Smooth muscle cell (in vitro differentiated cells): ENCODE measurements around the gene CRIP1. TPM values are rescaled to one million over a fixed set of nuclear protein-coding genes. Genes with fewer than 3 reads are reported as not detected.

Experiments
- DNase-seq: peaks from one replicate; lab custom pipeline; 2025; ENCODE audit not compliant: unreplicated experiment; lab: John Stamatoyannopoulos, UW
- H2AFZ ChIP-seq: fragments of 200-600 bp; sonication (generic); 2 replicates; pipeline ENCODE4 v1.6.0; 2016; ENCODE audit warnings: antibody characterized with exemption, low read depth, mild to moderate bottlenecking
- H3F3A ChIP-seq: fragments of 200-600 bp; sonication (generic); 2 replicates; pipeline ENCODE4 v1.6.0; 2017; ENCODE audit warnings: antibody characterized with exemption, low read depth
- H3K27ac ChIP-seq: fragments of 200-600 bp; sonication (generic); 2 replicates; pipeline ENCODE4 v1.5.1; 2016; ENCODE audit warnings: low read depth, mild to moderate bottlenecking
- H3K27me3 ChIP-seq: fragments of 200-600 bp; sonication (generic); 2 replicates; pipeline ENCODE4 v1.6.1; 2016; ENCODE audit warnings: low read depth, mild to moderate bottlenecking
- H3K36me3 ChIP-seq: fragments of 200-600 bp; sonication (generic); 2 replicates; pipeline ENCODE4 v1.5.1; 2016; ENCODE audit warnings: low read depth
- H3K4me1 ChIP-seq: fragments of 200-600 bp; sonication (generic); 2 replicates; pipeline ENCODE4 v1.5.1; 2016; ENCODE audit warnings: low read depth
- H3K4me2 ChIP-seq: fragments of 200-600 bp; sonication (generic); 2 replicates; pipeline ENCODE4 v1.6.0; 2016; ENCODE audit warnings: mild to moderate bottlenecking
- H3K4me3 ChIP-seq: fragments of 200-600 bp; sonication (generic); 2 replicates; pipeline ENCODE4 v1.5.1; 2016; ENCODE audit warnings: mild to moderate bottlenecking
- H3K79me2 ChIP-seq: fragments of 200-600 bp; sonication (generic); 2 replicates; pipeline ENCODE4 v1.6.0; 2016; ENCODE audit warnings: low read depth, mild to moderate bottlenecking
- H3K9ac ChIP-seq: fragments of 200-600 bp; sonication (generic); 2 replicates; pipeline ENCODE4 v1.6.0; 2016; ENCODE audit warnings: low read depth
- H3K9me3 ChIP-seq: fragments of 200-600 bp; sonication (generic); replicated peaks from 2 replicates; pipeline ENCODE4 v1.5.1; 2016; ENCODE audit warnings: low read depth
- H4K20me1 ChIP-seq: fragments of 200-600 bp; sonication (generic); 2 replicates; pipeline ENCODE4 v1.6.0; 2016; ENCODE audit warnings: low read depth
- WGBS: methylation state at CpG from one replicate; pipeline ENCODE4 v1.1.7; 2016; ENCODE audit warnings: low lambda C conversion rate; 5-methylcytosine and 5-hydroxymethylcytosine counted together
- polyA plus RNA-seq: library from polyadenylated mRNA; unstranded; fragments of >200 nt; fragmentation: Nextera tagmentation; extraction: Ambion mirVana; gene quantifications from 2 replicates; pipeline ENCODE4 v1.2.1, GENCODE V29; 2016
- total RNA-seq: library from RNA; depleted of rRNA; stranded (reverse); fragments of >200 nt; gene quantifications from 2 replicates; pipeline ENCODE4 v1.2.3, GENCODE V29; 2014
- TF ChIP-seq, protein P1 (sequence below): fragments of 200-600 bp; sonication (generic); IDR thresholded peaks from 2 replicates; pipeline ENCODE4 v1.5.1; 2017; ENCODE audit warnings: borderline replicate concordance, mild to moderate bottlenecking, antibody characterized with exemption; ENCODE audit not compliant: insufficient read depth, poor library complexity, severe bottlenecking

CRIP1 gene
- total and polyA plus RNA-seq, 2 experiments from 2014 or later = 4.9 to 31.8 TPM

DNA sequence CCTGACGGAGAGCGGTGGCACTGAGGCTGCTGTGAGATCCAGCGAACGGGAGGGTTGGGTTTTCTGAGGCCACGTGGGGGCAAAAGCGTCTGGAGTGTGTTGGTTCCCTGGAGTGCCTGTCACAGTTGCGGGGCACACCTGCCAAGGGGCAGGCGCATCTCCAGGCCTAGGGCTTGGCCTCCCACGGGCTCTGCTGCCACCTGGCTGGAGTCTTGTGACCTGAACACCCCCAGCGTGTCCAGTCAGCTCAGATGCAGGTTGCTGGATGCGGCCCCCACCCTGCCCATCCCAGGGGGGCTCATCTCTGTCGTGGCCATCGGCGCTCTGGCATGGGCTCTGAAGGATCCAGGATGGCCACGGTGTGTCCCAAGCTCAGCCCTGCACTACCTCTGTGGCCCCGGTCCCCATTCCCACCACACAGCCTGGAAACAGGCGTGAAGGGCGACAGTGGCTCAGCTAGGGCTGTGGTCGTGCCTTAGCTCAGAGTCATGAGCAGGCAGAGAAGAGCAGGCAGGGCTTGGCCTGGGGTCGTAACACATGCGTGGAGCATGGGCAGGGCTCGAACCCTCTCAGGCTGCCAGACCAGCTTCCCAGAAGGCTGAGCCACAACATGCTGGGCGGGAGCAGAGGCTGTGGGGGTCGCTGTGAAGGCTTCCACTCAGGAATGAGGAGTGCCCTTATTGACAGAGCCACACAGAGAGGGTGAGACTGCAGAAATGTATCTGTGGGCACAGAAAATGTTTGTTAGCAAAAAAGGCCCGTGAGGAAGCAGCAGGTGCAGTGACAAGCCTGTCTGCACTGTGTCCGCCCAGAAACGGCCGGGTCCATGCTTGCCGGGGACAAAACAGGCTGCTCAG lies 35.6 kb upstream of the CRIP1 start:
- 96% methylated on average over 29 of the region's 29 CpGs for WGBS
- H3K36me3 ChIP-seq = no peaks in the 10 kb centered on the region

GRCh38 chr14:105452963-105453362 lies 33.7 kb upstream of the CRIP1 start:
- no peaks in the 10 kb centered on the region for H3K36me3 ChIP-seq

More for the DNA sequence above, 35.6 kb upstream of the CRIP1 start:
- Histone ChIP-seq H3K27ac (no peak overlapping the region), H2AFZ (no peak overlapping the region), H3K4me2 (no peak overlapping the region), H4K20me1 (peaks cover 38% of the 10 kb centered on the region), H3K4me3 (no peak overlapping the region), H3F3A (no peaks in the 10 kb centered on the region), H3K79me2 (peaks cover 5% of the 10 kb centered on the region), H3K27me3 (no peaks in the 10 kb centered on the region), H3K4me1 (no peaks in the 10 kb centered on the region), H3K9ac (no peak overlapping the region), H3K9me3 (no peaks in the 10 kb centered on the region)
- DNase-seq = no peak
- TF ChIP-seq, protein P1, sequence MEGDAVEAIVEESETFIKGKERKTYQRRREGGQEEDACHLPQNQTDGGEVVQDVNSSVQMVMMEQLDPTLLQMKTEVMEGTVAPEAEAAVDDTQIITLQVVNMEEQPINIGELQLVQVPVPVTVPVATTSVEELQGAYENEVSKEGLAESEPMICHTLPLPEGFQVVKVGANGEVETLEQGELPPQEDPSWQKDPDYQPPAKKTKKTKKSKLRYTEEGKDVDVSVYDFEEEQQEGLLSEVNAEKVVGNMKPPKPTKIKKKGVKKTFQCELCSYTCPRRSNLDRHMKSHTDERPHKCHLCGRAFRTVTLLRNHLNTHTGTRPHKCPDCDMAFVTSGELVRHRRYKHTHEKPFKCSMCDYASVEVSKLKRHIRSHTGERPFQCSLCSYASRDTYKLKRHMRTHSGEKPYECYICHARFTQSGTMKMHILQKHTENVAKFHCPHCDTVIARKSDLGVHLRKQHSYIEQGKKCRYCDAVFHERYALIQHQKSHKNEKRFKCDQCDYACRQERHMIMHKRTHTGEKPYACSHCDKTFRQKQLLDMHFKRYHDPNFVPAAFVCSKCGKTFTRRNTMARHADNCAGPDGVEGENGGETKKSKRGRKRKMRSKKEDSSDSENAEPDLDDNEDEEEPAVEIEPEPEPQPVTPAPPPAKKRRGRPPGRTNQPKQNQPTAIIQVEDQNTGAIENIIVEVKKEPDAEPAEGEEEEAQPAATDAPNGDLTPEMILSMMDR = no peak

DNA sequence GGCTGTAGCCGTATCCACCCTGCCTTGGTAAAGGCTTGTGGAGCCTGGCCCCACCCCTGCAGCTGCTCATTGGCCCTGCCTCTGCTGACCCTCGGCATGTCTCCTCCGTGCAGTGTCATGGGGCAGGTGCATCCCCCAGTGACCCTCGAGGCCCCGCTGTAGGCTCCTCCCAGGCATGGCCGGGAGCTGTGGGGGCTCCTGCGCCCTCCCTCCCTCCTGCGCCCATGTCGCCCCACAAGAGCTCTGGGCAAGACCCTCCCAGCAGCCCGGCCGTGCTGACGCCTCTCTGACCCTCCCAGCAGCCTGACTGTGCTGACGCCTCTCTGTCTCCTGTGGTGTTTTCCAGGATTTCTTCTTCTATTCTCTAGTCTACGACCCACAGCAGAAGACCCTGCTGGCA lies 32.8 kb upstream of the CRIP1 start:
- Histone ChIP-seq H3K27me3 (no peaks in the 10 kb centered on the region), H3F3A (no peaks in the 10 kb centered on the region), H4K20me1 (peaks cover 23% of the 10 kb centered on the region), H3K9me3 (no peaks in the 10 kb centered on the region), H3K9ac (no peak overlapping the region), H3K79me2 (no peaks in the 10 kb centered on the region), H3K4me1 (no peaks in the 10 kb centered on the region), H3K27ac (no peak overlapping the region), H3K4me2 (no peak overlapping the region), H2AFZ (no peak overlapping the region), H3K4me3 (no peak overlapping the region), H3K36me3 (no peaks in the 10 kb centered on the region)
- DNase-seq = no peak
- 95% methylated on average over 14 of the region's 14 CpGs for WGBS
- TF ChIP-seq, protein P1 = no peak

More at GRCh38 chr14:105452963-105453362, 33.7 kb upstream of the CRIP1 start:
- Histone ChIP-seq H3K4me2 (no peak overlapping the region), H3K9ac (no peak overlapping the region), H4K20me1 (peaks cover 32% of the 10 kb centered on the region), H3K27me3 (no peaks in the 10 kb centered on the region), H3K27ac (no peak overlapping the region), H3K9me3 (no peaks in the 10 kb centered on the region), H2AFZ (no peak overlapping the region), H3K4me1 (no peaks in the 10 kb centered on the region), H3K4me3 (no peak overlapping the region), H3F3A (no peaks in the 10 kb centered on the region), H3K79me2 (peaks cover 5% of the 10 kb centered on the region)
- WGBS = 92% methylated on average over 14 of the region's 14 CpGs
- TF ChIP-seq, protein P1 = no peak
- DNase-seq = no peak
